KMS-11 (cell line): ENCODE results near the gene LINC01488.

Experiments used
- H2AFZ ChIP-seq: fragments of 200-600 bp; sonication (generic); 2 replicates; pipeline ENCODE4 v1.6.1; 2016; ENCODE audit warnings: antibody characterized with exemption, mixed run types, low read depth
- H3K27ac ChIP-seq: fragments of 200-600 bp; sonication (generic); 2 replicates; pipeline ENCODE4 v1.6.1; 2016; ENCODE audit warnings: mild to moderate bottlenecking, mixed run types
- H3K27me3 ChIP-seq: fragments of 200-600 bp; sonication (generic); 2 replicates; pipeline ENCODE4 v1.6.1; 2017; ENCODE audit warnings: mild to moderate bottlenecking, low read depth, mixed run types, moderate library complexity; ENCODE audit not compliant: insufficient read depth
- H3K36me3 ChIP-seq: fragments of 200-600 bp; sonication (generic); 2 replicates; pipeline ENCODE4 v1.6.1; 2017; ENCODE audit warnings: mild to moderate bottlenecking, mixed run types; ENCODE audit not compliant: insufficient read depth
- H3K4me1 ChIP-seq: fragments of 200-600 bp; sonication (generic); 2 replicates; pipeline ENCODE4 v1.6.1; 2016; ENCODE audit warnings: mild to moderate bottlenecking, low read depth, mixed run types; ENCODE audit not compliant: poor library complexity, severe bottlenecking
- H3K4me2 ChIP-seq: fragments of 200-600 bp; sonication (generic); 2 replicates; pipeline ENCODE4 v1.7.0; 2016; ENCODE audit warnings: mild to moderate bottlenecking, mixed run types
- H3K4me3 ChIP-seq: fragments of 200-600 bp; sonication (generic); IDR thresholded peaks from 2 replicates; pipeline ENCODE4 v1.6.1; 2017; ENCODE audit warnings: low read depth, low read length, mixed read lengths; ENCODE audit not compliant: insufficient read depth
- H3K79me2 ChIP-seq: fragments of 200-600 bp; sonication (generic); 2 replicates; pipeline ENCODE4 v1.6.1; 2016; ENCODE audit warnings: low read depth, mixed run types; ENCODE audit not compliant: insufficient read depth
- H3K9ac ChIP-seq: fragments of 200-600 bp; sonication (generic); 2 replicates; pipeline ENCODE4 v1.6.1; 2016; ENCODE audit warnings: mild to moderate bottlenecking, mixed run types
- H4K20me1 ChIP-seq: fragments of 200-600 bp; sonication (generic); 2 replicates; pipeline ENCODE4 v1.6.1; 2016; ENCODE audit warnings: mild to moderate bottlenecking, mixed run types; ENCODE audit not compliant: insufficient read depth
- TF ChIP-seq, protein P1 (sequence below): fragments of 200-600 bp; sonication (generic); conservative IDR thresholded peaks from 2 replicates; pipeline ENCODE4 v1.6.1; 2017; ENCODE audit warnings: low read depth, mild to moderate bottlenecking, antibody characterized with exemption, low read length, moderate library complexity, mixed read lengths

The LINC01488 gene

GRCh38 chr11:69488543-69488940, 7.1 kb downstream of the LINC01488 start:
- H4K20me1 ChIP-seq, result no peaks in the 10 kb centered on the region
- peaks cover 8% of the 10 kb centered on the region for H3K27me3 ChIP-seq
- H3K79me2 ChIP-seq, result no peaks in the 10 kb centered on the region
- no peak overlapping the region for H3K27ac ChIP-seq
- H3K9ac ChIP-seq, result no peak overlapping the region
- no peak overlapping the region for H3K4me3 ChIP-seq
- TF ChIP-seq, protein P1, sequence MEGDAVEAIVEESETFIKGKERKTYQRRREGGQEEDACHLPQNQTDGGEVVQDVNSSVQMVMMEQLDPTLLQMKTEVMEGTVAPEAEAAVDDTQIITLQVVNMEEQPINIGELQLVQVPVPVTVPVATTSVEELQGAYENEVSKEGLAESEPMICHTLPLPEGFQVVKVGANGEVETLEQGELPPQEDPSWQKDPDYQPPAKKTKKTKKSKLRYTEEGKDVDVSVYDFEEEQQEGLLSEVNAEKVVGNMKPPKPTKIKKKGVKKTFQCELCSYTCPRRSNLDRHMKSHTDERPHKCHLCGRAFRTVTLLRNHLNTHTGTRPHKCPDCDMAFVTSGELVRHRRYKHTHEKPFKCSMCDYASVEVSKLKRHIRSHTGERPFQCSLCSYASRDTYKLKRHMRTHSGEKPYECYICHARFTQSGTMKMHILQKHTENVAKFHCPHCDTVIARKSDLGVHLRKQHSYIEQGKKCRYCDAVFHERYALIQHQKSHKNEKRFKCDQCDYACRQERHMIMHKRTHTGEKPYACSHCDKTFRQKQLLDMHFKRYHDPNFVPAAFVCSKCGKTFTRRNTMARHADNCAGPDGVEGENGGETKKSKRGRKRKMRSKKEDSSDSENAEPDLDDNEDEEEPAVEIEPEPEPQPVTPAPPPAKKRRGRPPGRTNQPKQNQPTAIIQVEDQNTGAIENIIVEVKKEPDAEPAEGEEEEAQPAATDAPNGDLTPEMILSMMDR, result no peak
- no peak overlapping the region for H3K4me2 ChIP-seq
- H3K36me3 ChIP-seq, result no peaks in the 10 kb centered on the region
- no peak overlapping the region for H2AFZ ChIP-seq
- H3K4me1 ChIP-seq, result no peaks in the 10 kb centered on the region

DNA sequence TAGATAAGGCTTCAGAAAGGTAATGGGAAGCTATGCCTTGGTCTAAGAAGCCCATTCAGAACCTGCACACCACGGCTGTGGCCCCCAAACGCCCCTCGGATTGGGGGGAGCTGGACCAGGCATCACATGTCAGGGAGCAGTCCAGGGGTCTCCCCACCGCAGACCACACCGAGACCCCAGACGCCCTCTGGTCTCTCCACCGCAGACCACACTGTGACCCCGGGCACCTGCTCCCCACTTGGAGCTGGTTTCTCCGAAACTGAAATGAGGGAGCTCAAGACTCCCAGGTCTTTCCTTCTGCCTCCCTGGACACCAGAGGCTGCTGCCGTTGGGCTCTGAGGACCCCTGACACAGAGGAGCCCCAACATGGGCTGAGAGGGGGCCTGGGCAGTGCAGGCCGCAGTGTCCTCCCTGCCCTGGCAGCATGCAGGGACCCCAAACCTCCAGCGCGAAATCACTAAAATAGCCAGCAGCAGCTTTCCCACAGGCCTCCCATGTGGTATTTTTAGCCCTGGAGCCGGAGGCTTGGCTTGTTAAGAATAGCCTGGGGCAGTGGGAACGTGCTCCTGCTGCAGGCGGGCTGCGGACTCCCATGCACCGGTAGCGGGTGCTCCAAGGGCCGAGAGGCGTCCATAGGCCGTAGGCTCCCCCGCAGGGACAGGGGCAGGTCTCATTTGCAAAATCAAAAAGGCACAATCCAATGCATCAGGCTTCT, 7.7 kb downstream of the LINC01488 start:
- TF ChIP-seq, protein P1, result no peak
- Histone ChIP-seq H3K9ac (no peak overlapping the region), H3K27ac (no peak overlapping the region), H3K27me3 (peaks cover 5% of the 10 kb centered on the region), H3K4me2 (no peak overlapping the region), H3K4me3 (no peak overlapping the region), H2AFZ (no peak overlapping the region), H3K79me2 (no peaks in the 10 kb centered on the region), H3K36me3 (no peaks in the 10 kb centered on the region), H4K20me1 (no peaks in the 10 kb centered on the region), H3K4me1 (no peaks in the 10 kb centered on the region)

DNA sequence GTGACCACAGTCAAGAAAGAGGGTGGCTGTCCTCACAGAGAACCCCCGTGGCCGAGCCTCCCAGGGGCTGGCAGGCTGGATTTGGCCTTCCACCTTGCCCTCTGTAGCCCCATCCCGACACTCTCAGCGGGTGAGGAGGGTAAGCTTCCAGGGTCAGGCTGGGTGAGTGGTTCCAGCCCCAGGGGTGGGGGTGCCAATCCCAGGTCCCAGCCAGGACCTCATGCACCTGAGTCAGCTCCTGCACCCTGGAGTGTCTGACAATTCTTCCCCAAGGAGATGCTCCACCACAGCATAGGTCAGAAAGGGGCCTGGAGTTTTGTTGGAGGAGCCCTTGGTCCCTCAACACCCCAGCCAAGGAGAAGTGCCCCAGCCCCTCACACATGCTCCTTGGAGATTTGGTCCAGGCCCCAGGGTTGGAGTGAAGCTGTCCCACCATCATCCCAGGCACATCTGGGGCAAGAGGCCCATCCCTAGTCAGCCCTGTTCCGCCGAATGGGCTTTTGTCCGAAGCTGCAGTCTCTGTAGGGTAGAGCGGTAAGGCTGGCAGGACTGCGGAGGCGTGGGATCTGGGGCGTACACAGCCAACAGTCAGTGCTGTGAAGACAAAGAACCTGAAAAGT, 8.4 kb downstream of the LINC01488 start:
- Histone ChIP-seq H3K79me2 (no peaks in the 10 kb centered on the region), H3K4me3 (no peak overlapping the region), H3K4me2 (no peak overlapping the region), H4K20me1 (no peaks in the 10 kb centered on the region), H2AFZ (no peak overlapping the region), H3K9ac (no peak overlapping the region), H3K4me1 (no peaks in the 10 kb centered on the region), H3K27ac (no peak overlapping the region), H3K27me3 (peaks cover 7% of the 10 kb centered on the region), H3K36me3 (no peaks in the 10 kb centered on the region)
- TF ChIP-seq, protein P1, result no peak

DNA sequence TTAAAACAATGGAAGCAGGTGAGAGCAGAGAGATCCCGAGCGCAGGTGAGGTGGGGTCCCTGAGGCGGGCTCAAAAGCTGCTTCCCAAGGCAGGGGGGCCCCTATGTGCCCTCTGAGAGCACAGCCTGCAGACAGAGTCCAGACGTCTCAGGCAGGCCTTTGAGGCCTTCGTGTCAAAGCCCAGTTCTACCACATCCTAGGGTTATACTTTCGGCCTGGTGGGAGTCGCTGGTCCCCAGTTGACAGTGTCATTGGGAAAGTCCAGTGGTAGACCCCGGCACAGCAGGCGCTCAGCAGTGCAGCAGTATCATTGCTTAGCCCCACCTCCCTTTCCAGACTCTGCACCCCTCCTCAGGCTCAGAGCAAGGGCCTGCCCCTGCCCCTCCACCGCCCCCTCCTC, 9.1 kb downstream of the LINC01488 start:
- Histone ChIP-seq H3K27me3 (peaks cover 7% of the 10 kb centered on the region), H4K20me1 (no peaks in the 10 kb centered on the region), H3K27ac (no peak overlapping the region), H2AFZ (no peak overlapping the region), H3K4me1 (no peaks in the 10 kb centered on the region), H3K4me3 (no peak overlapping the region), H3K36me3 (no peaks in the 10 kb centered on the region), H3K9ac (no peak overlapping the region), H3K4me2 (no peak overlapping the region), H3K79me2 (no peaks in the 10 kb centered on the region)
- TF ChIP-seq, protein P1, result no peak
